ENCODE measurements around the gene MGAT3. TPM values are rescaled to one million over a fixed set of nuclear protein-coding genes. Genes with fewer than 3 reads are reported as not detected.

Gene MGAT3
- total RNA-seq, 1 donor from 2014 or later = 47.0 TPM

DNA sequence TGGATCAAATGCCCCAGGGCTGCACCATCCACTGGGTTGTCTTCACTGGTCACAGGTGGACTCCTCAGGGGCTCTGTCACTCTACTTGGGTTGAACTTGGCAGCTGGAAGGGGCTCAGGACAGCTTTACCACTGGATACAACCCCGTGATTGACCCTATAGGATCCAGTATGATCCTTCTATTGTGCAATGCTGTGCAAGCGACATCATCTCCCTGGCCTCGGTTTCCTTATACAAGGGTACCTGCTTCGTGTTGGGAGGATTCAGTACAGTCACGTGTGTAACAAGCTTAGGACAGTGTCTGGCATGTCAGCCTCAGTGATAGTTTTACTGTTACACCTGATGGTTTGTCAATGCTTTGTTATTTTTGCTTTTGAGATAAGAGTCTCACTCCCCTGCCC is 24.8 kb downstream of the MGAT3 start:
- Mint-ChIP-seq H3K27ac (no peak overlapping the region), H3K9me3 (no peaks in the 10 kb centered on the region), H3K36me3 (no peaks in the 10 kb centered on the region), H3K4me3 (no peak overlapping the region), H3K4me1 (ENCODE audit: unreplicated experiment) (no peaks in the 10 kb centered on the region), H3K27me3 (no peaks in the 10 kb centered on the region)
- TF ChIP-seq, protein P1, sequence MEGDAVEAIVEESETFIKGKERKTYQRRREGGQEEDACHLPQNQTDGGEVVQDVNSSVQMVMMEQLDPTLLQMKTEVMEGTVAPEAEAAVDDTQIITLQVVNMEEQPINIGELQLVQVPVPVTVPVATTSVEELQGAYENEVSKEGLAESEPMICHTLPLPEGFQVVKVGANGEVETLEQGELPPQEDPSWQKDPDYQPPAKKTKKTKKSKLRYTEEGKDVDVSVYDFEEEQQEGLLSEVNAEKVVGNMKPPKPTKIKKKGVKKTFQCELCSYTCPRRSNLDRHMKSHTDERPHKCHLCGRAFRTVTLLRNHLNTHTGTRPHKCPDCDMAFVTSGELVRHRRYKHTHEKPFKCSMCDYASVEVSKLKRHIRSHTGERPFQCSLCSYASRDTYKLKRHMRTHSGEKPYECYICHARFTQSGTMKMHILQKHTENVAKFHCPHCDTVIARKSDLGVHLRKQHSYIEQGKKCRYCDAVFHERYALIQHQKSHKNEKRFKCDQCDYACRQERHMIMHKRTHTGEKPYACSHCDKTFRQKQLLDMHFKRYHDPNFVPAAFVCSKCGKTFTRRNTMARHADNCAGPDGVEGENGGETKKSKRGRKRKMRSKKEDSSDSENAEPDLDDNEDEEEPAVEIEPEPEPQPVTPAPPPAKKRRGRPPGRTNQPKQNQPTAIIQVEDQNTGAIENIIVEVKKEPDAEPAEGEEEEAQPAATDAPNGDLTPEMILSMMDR (conservative IDR thresholded peaks at IDR 0.05) = no peak
- DNase-seq (ENCODE audit: extremely low spot score, unreplicated experiment) = no peak

DNA sequence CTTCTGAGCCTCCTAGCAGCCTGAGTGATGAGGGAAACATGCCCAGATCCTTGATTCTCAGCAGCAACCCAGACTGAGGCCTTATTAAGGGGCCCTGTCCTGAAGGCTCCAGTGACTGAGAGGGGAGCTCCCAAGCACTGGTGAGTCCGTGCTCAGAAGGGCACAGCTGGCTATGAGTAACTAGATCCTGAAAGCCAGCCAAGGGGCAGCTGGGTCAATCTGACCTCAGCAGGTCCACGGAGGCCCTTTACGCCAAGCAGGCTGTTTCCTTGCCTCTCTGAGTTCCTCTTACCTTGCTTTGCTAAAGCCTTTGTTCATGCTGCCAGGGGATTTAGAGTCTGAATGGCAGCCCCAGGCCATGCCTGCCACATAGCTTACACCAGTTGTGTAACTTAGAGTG is 26.0 kb downstream of the MGAT3 start:
- DNase-seq (ENCODE audit: extremely low spot score, unreplicated experiment) = no peak
- Mint-ChIP-seq H3K4me3 (no peak overlapping the region), H3K27me3 (no peaks in the 10 kb centered on the region), H3K9me3 (no peaks in the 10 kb centered on the region), H3K27ac (no peak overlapping the region), H3K36me3 (no peaks in the 10 kb centered on the region), H3K4me1 (ENCODE audit: unreplicated experiment) (no peaks in the 10 kb centered on the region)
- TF ChIP-seq, protein P1 (conservative IDR thresholded peaks at IDR 0.05) = no peak

DNA sequence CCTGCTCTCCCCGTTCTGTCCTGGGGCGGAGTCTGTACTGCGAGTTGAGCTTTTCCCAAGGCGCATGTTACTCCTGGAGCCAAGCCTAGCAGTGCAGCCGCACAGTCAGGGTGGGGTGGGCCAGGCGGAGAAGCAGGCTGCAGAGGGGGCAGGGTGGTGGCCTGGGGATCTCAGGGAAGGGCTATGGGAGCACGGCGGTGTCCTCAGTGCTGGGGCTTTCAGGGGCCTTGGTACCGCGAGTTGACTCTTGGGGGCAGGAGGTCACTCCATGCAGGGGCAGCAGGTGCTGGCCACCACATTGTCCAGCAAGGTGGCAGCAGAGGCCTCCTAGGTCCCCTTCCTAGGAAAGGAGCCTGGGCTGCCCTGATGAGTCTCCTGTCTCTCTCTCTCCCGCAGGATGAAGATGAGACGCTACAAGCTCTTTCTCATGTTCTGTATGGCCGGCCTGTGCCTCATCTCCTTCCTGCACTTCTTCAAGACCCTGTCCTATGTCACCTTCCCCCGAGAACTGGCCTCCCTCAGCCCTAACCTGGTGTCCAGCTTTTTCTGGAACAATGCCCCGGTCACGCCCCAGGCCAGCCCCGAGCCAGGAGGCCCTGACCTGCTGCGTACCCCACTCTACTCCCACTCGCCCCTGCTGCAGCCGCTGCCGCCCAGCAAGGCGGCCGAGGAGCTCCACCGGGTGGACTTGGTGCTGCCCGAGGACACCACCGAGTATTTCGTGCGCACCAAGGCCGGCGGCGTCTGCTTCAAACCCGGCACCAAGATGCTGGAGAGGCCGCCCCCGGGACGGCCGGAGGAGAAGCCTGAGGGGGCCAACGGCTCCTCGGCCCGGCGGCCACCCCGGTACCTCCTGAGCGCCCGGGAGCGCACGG is 30.4 kb downstream of the MGAT3 start:
- Mint-ChIP-seq H3K27me3 (no peaks in the 10 kb centered on the region), H3K9me3 (no peaks in the 10 kb centered on the region), H3K36me3 (peaks cover 5% of the 10 kb centered on the region), H3K27ac (no peak overlapping the region), H3K4me1 (ENCODE audit: unreplicated experiment) (peaks cover 8% of the 10 kb centered on the region), H3K4me3 (no peak overlapping the region)
- TF ChIP-seq, protein P1 (conservative IDR thresholded peaks at IDR 0.05) = no peak
- DNase-seq (ENCODE audit: extremely low spot score, unreplicated experiment) = no peak

DNA sequence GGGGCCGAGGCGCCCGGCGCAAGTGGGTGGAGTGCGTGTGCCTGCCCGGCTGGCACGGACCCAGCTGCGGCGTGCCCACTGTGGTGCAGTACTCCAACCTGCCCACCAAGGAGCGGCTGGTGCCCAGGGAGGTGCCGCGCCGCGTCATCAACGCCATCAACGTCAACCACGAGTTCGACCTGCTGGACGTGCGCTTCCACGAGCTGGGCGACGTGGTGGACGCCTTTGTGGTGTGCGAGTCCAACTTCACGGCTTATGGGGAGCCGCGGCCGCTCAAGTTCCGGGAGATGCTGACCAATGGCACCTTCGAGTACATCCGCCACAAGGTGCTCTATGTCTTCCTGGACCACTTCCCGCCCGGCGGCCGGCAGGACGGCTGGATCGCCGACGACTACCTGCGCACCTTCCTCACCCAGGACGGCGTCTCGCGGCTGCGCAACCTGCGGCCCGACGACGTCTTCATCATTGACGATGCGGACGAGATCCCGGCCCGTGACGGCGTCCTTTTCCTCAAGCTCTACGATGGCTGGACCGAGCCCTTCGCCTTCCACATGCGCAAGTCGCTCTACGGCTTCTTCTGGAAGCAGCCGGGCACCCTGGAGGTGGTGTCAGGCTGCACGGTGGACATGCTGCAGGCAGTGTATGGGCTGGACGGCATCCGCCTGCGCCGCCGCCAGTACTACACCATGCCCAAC is 31.2 kb downstream of the MGAT3 start:
- Mint-ChIP-seq H3K27ac (no peak overlapping the region), H3K4me1 (ENCODE audit: unreplicated experiment) (peaks cover 8% of the 10 kb centered on the region), H3K36me3 (peaks cover 5% of the 10 kb centered on the region), H3K27me3 (no peaks in the 10 kb centered on the region), H3K9me3 (no peaks in the 10 kb centered on the region), H3K4me3 (no peak overlapping the region)
- no peak for DNase-seq (ENCODE audit: extremely low spot score, unreplicated experiment)
- TF ChIP-seq, protein P1 (conservative IDR thresholded peaks at IDR 0.05) = no peak

DNA sequence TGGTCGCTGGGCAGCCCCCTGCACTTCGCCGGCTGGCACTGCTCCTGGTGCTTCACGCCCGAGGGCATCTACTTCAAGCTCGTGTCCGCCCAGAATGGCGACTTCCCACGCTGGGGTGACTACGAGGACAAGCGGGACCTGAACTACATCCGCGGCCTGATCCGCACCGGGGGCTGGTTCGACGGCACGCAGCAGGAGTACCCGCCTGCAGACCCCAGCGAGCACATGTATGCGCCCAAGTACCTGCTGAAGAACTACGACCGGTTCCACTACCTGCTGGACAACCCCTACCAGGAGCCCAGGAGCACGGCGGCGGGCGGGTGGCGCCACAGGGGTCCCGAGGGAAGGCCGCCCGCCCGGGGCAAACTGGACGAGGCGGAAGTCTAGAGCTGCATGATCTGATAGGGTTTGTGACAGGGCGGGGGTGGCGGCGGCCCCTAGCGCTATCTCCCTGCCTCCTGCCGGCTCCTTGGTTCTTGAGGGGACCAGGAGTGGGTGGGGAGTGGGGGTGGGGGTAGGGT is 31.8 kb downstream of the MGAT3 start:
- TF ChIP-seq, protein P1 (conservative IDR thresholded peaks at IDR 0.05) = no peak
- peaks cover 5% of the 10 kb centered on the region for H3K36me3 Mint-ChIP-seq
- no peaks in the 10 kb centered on the region for H3K9me3 Mint-ChIP-seq
- no peak overlapping the region for H3K27ac Mint-ChIP-seq
- no peaks in the 10 kb centered on the region for H3K27me3 Mint-ChIP-seq
- H3K4me1 Mint-ChIP-seq (ENCODE audit: unreplicated experiment) = peaks cover 12% of the 10 kb centered on the region
- DNase-seq (ENCODE audit: extremely low spot score, unreplicated experiment) = no peak
- no peak overlapping the region for H3K4me3 Mint-ChIP-seq

Measured in type B pancreatic cell (in vitro differentiated cells).